GM21447 (cell line): ENCODE measurements around the gene AJAP1.

Experiments used
- ATAC-seq: cut with Tn5 transposase; IDR thresholded peaks from one replicate; pipeline ENCODE4 v1.9.1; 2021; ENCODE audit not compliant: unreplicated experiment

Gene AJAP1

GRCh38 chr1:4803335-4803734, 148.9 kb downstream of the AJAP1 start:
- no peak for ATAC-seq

- ATAC-seq: no peak
Observed at GRCh38 chr1:4805987-4806386, 151.6 kb downstream of the AJAP1 start.

- ATAC-seq: no peak
Observed at GRCh38 chr1:4820543-4820942, 166.1 kb downstream of the AJAP1 start.

- no peak for ATAC-seq
Observed at GRCh38 chr1:4825800-4826450, 171.5 kb downstream of the AJAP1 start.

- ATAC-seq: no peak
Observed at GRCh38 chr1:4830707-4831106, 176.3 kb downstream of the AJAP1 start.

GRCh38 chr1:4836574-4836973, 182.2 kb downstream of the AJAP1 start:
- no peak for ATAC-seq

GRCh38 chr1:4837031-4837600, 182.7 kb downstream of the AJAP1 start:
- ATAC-seq: no peak

GRCh38 chr1:4837752-4838151, 183.3 kb downstream of the AJAP1 start:
- no peak for ATAC-seq

GRCh38 chr1:4838231-4838630, 183.8 kb downstream of the AJAP1 start:
- no peak for ATAC-seq
